ENCODE measurements around the gene SLC9A9.
A peak's percentile ranks its signal among the peaks of the same experiment; 100 is the strongest.

The SLC9A9 gene

DNA sequence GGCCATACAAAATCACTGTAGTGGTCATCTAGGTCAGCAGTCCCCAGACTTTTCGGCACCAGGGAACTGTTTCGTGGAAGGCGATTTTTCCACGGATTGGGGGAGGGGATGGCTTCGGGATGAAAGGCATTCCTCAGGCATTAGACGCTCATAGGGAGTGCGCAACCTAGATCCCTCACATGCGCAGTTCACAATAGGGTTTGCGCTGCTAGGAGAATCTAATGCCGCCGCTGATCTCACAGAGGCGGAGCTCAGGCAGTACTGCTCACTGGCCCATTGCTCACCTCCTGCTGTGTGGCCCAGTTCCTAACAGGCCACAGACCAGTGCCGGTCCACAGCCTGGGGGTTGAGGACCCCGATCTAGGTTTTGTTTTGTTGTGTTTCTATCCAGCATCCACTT lies 200.1 kb downstream of the SLC9A9 start:
- no peak for DNase-seq (ENCODE audit: low spot score)

DNA sequence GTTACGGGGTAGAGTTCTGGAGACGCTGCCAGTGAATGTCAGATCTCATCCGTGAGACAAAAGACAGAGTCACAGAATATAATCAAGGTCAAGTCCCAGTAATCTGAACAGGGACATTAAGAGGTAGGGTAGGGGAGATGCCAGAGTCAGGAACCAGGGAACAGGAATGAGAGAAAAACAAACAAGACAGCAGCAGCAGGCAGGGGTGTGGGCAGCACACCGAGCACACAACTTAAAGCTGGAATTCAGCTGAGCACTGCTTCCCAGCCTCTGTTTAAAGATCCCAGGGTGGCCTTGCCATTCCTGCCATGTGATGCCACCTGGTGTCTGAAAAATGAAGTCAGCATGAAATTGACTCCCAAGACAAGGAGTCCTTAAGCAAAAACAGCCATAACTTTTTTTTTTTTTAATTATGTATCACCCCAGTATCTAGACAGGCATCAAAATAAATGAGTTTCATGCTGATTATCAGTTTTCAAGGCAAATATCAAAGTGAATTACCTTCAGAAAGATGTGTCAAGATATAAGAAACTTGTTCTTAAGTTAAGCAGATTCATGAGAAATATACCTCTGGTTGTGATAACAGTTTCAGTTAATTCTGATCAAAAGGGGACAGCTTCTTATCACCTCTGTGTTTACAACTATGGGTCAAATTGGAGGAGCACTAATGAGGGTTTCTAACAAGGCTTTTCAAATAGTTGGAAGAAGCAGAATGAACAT lies 203.7 kb downstream of the SLC9A9 start:
- peak; percentile 64 for DNase-seq (ENCODE audit: low spot score)

DNA sequence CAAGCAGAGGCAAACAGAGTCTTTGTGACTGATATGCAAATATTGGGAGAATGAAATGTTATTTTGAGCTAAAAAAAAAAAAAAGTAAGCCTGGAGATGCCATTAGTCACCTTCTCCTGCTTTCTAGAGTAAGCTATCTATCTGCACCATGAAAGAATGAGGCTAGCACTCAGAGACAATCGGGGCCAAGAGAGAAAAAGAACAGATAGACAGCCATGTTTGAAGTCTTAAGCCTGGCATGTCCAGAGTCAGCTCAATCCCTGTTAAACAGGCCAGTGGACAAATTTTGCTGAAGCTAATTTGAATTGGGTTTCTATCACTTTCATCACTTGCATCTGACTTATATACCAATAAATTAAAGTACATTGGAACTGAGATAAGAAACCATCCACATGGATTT lies 204.4 kb downstream of the SLC9A9 start:
- no peak for DNase-seq (ENCODE audit: low spot score)

DNA sequence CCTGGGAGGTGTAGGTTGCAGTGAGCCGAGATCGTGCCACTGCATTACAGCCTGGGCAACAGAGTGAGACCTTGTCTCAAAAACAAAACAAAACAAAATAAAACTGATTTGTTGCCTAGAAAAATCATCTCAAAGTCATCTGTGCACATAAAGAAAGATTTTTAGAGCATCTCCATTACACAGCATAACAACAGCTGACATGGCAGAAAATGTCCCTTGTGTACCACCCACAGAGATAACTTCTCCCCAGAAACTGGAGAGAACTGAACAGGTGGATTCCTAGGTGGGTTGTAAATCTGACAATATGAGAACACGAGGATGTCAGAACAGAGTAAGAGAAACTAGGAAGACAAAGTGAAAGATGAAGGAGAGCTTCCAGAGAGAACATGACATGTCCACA lies 207.5 kb downstream of the SLC9A9 start:
- no peak for DNase-seq (ENCODE audit: low spot score)

DNA sequence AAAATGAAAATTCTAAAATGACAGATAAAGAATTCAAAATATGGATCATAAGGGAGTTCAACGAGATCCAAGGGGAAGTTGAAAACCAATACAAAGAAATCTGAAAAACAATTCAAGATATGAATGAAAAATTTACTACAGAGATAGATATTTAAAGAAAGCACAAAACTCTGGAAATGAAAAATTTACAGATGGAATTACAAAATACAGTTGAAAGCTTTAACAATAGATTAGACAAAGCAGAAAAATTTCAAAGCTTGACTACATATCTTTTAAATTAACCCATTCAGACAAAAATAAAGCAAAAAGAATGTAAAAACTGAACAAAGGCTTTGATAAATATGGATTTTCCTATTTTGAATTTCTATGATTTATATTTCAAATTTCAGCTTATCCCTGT lies 211.1 kb downstream of the SLC9A9 start:
- no peak for DNase-seq (ENCODE audit: low spot score)

DNA sequence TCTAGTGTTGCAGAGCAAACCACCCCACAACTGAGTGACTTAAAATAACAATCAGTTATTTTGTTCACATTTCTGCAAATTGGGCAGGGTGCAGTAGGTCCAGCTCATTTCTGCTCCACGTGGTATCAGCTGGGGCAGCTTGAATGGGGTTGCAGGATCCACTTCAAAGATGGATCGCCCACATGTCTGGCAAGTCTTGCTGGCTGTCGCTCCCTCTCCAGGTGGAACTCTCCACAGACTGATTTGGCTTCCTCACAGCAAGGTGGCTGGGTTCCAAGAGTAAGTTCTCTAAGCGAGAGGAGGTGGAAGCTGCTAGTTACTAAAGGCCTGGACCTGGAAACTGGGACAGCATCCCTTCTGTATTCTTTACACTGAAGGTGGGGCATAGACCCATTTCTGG lies 213.3 kb downstream of the SLC9A9 start:
- no peak for DNase-seq (ENCODE audit: low spot score)

DNA sequence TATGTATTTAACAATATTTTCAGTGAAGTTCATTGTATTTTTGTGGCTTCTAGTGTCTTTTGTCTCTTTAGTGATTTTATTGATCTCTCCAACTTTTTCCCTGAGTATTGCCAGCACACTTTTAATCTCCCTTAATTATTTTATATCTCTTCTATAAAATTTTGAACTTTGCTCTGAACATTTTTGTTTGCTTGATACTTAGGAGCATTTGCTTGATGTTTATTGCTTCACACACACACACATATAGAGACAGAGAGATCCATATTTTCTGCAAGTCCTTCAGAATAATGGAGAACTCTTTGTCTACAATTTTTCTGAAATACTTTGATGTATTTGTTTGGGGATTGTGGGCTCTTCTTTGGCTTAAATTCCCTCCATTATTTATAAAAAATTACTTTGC lies 213.8 kb downstream of the SLC9A9 start:
- no peak for DNase-seq (ENCODE audit: low spot score)

DNA sequence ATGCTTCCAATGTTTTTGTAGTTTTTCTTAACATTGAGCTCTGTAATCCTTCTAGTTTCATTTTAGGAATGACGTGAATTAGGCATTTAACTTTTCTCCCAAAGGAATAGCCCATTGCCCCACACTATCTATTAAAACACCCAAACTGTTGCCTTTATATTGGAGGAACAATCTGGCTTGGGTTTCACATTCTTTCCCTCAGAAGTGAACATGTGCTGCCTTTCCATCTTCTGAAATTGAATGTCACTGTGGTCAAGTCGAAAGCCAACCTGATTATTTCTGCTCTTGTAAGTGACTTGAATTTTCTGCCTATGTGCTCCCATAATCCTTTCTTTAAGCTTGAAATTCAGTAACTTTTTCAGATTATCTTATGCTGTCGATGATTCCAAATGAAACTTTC lies 214.5 kb downstream of the SLC9A9 start:
- no peak for DNase-seq (ENCODE audit: low spot score)

DNA sequence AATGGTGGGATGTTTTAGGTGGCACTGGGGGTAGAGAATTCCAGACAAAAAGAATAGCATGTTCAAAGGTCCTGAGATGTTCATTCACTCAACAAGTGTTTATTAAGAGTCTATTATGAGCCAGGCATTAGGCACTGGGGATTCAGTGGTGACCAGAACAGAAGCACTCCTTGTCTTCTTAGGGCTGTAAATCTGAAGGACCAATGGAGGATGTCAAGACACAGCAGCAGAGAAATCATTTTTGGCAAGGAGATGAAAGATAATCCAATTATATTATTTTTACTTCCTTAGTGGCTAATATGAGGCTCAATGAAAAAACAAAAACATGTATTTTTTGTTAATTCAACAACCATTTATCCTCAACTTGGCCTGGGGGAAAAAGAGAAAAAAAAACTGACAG lies 218.5 kb downstream of the SLC9A9 start:
- DNase-seq (ENCODE audit: low spot score), result no peak

DNA sequence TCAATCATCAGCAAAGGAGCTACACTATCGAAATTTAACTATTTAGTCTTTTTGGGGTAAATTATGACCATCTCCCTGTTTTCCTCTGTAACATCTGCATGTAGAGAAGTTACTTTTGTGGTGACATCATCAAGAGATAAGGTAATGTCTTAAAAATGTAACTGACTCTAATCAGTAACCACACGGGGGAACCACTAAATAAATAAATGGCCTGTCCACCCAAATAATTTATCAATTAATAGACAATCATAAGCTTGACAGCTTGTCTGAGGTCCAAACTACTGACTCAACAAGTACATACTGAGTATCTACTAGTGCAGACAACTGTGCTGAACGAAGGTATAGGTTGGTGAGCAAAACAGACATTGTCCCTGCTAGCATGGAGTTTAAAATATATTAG lies 219.3 kb downstream of the SLC9A9 start:
- DNase-seq (ENCODE audit: low spot score), result no peak

DNA sequence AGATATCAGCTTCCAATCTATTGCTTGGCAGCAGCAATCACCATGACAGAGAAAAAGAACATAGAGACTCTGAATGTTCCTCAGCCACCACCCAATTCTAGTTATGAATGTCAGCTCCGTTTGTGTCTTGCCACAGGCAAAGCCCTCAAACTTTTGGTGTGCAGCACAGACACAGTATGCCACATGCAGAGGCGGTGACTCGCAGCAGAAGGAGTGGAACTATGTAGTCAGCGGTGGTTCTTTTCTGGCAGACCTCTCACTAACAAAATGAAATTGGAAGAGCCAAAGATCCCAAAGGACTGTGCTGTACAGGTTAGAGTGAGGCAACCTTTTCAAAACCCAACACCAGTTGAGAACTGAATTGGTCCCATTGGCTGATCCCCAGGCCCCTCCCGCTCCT lies 220.9 kb downstream of the SLC9A9 start:
- DNase-seq (ENCODE audit: low spot score), result no peak

DNA sequence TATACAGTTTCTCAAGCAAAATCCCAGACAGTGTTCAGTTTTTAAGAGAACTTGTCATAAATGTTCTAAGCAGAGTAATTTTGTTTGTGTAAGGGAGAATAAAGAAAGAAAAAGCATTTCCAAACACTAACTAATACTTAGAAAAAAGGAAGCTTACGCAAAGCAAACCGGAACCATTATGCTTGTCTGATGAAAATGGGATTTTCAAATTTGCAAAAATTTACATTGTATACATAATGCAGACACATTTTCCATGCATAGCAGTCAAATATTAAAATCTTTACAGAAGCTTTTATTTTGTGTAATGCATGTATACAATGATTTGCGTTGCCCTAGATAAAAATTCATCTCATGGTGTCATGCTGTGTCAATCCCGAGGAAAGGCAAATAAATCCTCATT lies 229.0 kb downstream of the SLC9A9 start:
- DNase-seq (ENCODE audit: low spot score), result no peak

DNA sequence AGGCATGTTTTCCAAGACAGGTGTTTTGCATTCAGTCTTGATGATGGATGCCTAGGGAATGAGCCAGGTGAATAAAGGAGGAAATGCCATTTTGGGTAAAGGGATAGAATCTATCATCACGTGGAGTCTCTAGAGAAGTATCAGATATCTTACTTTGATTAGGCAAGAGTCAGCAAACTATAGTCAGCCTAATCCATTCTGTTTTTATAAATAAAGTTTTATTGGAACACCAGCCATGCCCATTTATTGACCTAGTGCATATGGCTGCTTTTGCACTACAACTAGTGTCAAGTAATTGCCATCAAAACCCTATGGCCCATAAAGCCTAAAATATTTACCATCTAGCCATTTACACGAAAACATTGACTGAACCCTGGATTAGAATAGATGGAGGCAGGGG lies 231.2 kb downstream of the SLC9A9 start:
- DNase-seq (ENCODE audit: low spot score), result no peak

DNA sequence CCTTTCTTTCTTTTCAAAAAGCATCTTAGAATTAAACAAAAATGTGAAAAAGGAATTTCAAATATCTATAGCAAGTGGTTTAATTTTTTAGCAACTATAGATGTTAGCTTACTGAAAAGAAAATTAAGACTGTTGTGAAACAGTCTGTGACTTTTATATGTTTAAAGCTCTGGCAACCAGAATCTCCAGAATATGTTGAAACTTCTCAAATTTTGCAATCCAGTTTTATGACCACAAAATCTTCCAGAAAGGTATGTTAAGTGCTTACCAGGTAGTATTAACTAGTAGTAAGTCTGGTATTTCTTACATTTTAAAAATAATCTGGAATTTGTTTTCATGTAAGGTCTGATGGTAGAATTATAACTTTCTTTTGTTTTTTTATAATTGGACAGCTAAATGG lies 235.0 kb downstream of the SLC9A9 start:
- DNase-seq (ENCODE audit: low spot score), result no peak

DNA sequence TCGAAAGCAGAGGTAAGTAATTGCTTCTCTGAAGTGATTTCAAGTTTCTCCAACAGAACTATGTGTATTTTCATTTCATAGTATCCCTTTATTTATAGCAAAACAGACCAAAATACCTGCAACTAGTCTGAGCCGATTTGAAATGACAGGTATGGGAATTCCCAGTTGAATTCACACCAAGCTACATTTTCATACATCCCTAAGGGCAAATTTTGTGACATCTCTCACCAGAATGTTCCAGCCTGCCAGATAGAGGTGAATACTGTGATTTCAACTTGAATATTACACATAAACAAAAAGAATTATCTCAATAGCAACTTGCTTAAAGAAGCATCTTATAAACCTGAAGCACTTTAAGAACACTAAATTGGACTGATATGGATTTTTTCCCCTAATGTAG lies 235.7 kb downstream of the SLC9A9 start:
- DNase-seq (ENCODE audit: low spot score), result no peak

DNA sequence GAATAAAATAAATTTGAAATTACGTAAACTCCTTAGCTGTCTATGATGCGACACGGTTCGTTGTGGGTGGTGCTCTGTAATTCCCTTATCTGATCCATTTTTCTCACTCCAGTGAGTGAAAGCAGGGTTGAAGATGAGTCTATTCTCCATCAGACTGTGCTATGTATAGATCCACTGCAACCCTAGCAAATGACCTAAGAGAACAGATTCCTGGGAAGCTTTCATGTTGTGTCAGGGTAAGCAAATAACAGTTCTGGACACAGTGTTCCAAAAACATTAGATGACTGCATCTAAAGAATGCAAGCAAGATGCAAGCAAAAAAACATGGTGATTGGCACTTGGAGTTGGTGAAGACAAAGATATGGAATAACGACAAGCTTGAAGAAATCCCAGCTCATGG lies 239.3 kb downstream of the SLC9A9 start:
- no peak for DNase-seq (ENCODE audit: low spot score)

DNA sequence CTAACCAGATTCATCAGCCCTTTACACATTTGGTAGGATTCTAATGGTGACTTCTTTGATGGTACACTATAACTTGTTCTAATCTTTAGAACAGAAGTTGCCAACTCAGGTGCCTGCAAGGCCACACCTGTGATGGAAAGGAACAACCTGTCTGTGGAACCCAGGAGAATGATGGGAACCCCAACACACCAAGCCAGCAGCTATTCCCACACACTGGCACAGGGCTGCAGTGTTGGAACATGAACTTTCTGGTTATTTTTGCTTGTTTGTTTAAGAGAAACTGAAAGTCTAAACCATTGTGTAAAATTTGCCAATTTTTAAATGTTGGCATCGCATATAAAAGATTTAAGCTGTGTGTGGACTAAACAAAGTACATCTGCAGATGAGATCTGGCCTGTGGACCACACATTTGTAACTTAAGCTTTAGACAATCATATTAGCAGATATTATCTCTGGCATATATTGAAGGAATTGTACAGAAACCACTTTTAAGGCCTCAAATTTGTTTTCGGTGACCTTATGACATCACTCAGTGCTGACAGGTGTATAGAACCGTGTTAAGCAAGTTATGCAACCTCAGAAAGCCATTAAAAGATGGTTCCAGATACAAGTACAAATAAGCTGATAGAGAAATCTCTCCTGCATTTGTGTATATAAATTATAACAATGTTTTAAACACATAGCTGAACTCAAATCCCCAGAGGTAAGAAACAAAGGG lies 242.9 kb downstream of the SLC9A9 start:
- DNase-seq (ENCODE audit: low spot score), result peak; percentile 32

DNA sequence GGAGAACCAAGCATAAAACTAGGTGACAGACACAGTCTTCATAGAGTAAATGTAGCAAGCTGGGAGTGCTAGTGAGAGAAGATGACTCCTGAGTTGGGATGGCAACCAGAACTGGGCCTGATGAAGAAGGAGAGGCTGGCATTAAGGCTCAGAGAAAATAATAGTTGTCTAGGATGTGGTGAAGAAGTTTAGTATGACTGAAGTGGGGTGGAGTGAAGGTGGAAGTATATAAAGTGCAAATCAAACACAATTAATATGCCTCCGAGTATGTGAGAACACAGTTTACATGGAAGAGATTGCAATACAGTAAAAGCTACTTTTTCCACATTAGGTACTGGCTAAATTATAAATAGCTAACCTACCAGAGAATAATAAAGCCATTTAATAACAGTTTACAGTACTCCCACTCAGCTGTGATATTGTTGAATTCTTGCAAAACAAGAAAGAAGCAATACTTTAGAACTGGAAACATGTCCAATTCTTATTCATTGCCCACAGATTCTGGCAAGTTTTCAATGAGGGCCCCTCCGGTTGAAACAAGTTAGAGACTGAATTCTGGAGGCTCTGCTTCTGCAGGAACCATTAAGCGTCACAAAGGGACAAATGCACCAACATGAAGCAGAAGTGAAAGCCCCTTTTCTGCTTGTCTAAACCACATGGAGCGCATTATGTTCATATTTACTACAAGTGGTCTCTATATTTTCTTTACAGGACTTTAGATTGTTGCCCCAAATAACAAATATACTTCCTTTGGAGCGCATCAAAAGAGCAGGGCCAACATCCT lies 243.7 kb downstream of the SLC9A9 start:
- DNase-seq (ENCODE audit: low spot score), result no peak

DNA sequence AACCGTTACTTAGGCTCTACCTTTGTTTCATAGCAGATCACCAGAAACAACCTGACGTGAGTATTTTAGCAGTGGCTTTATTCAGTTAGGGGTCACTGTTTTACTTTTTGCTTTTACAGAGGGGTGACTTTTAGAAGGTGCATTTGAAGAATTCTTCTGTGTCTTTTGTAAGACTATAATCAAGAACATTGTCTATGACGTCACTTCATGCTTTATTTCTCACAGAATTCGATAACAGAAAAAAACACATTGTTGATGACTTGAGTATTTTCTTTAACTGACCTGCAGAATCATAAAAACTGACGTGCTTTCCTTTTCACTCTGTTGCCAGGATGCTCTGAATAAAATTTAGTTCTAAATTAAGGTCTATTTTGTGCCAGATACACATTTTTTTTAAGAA lies 244.5 kb downstream of the SLC9A9 start:
- no peak for DNase-seq (ENCODE audit: low spot score)

DNA sequence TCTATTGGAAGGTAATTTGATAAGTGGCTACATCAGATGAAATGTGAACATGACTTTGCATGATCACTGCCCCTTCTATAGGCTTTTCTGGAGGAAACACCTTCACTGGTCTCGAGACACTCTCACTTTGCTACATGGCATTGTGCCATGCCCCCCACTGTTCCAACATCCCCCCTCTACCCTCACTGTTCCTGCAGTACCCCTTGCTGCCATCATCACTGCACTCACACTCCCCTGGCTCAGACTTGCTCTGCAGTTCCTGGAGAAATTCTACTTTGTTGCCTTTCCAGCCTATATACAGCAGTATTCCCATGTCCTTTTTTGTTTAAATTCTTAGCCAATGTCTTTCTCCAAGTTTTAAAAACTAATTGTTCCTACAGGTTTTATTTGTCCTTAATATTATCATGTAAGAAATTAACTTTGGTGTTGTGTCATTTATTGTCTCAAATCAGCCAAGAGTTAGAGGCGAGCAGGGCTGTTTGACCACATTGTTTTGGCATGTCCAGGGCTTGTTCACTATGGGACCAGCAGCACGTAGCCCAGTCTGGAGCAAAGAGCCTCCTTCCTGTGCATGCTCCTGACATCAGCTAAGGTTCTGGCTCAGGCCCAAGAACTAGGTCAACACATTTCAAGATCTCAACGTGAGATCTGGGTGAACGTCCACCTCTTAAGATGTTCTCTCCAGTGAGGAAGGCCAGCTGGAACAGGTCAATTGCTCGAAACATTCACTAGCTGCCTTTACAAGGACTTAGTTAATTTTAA lies 246.4 kb downstream of the SLC9A9 start:
- peak; percentile 71 for DNase-seq (ENCODE audit: low spot score)

DNA sequence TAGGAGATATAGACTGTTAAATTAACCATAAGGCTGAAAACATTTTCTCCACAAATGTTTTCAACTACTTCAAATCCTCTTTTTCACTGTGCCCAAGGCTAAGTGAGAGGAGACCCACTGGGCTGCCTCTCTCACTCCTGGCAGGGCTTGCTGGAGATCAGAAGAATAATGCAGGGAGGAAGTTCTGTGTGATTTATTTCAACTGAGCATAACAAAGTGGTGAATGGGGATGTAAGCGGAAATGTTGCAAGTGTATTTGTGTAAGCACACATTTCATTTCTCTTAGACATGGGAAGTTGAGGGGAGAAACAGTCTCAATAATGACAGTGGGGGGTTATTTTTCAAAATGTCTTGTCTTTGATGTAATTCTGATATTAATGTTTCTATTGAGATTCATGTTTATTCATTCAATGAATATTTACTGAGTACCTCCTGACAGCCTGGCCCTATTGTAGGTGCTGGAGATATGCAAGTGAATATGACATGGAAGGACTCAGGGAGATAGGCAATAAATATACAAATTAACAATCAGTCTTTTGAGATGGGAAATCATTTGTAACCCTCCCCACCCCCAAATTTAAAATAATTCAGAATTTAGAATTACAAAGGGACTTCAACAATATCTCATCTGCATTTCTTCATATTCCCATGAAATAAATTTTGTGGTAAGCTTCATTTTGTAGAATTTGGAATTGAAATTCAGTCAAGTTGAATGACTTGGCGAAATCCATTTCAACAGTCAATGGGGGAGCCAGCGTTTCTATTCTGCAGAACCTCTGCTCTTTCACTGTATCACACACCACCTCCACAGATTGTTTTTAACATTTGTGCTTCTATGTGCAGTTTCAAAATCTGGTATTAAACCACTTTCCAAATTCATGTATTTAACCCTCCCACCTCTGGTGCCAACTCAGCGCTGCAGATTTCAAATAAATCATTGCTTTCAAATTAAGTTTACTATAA lies 247.2 kb downstream of the SLC9A9 start:
- DNase-seq (ENCODE audit: low spot score), result peak; percentile 44
